Effector CD4-positive, alpha-beta T cell (primary cell): ENCODE measurements around the gene JAM2.

Experiments
- DNase-seq: peaks from one replicate; pipeline ENCODE4 v3.0.0-alpha.2; 2020

The JAM2 gene

GRCh38 chr21:25722631-25723030 is 83.6 kb downstream of the JAM2 start:
- no peak for DNase-seq

- no peak for DNase-seq
These were observed 93.2 kb downstream of the JAM2 start for GRCh38 chr21:25732091-25732760.

GRCh38 chr21:25733859-25734653 is 95.0 kb downstream of the JAM2 start:
- DNase-seq, result peak; percentile 10

GRCh38 chr21:25734654-25734903 is 95.5 kb downstream of the JAM2 start:
- DNase-seq, result no peak

- peak; percentile 97 for DNase-seq
These were observed 96.0 kb downstream of the JAM2 start, which contains the start of the genes ATP5PF and GABPA for GRCh38 chr21:25734904-25735645. ATP5PF (minus strand) TSS chr21:25734904; CDS start chr21:25729794, 5,110 bp downstream. GABPA (plus strand) TSS chr21:25734972; CDS start chr21:25741599, 6,627 bp downstream.

GRCh38 chr21:25735646-25736597 is 96.9 kb downstream of the JAM2 start:
- no peak for DNase-seq

- no peak for DNase-seq
These were observed 98.4 kb downstream of the JAM2 start for GRCh38 chr21:25737421-25737820.

GRCh38 chr21:25742900-25743299 is 103.8 kb downstream of the JAM2 start:
- DNase-seq, result no peak

- no peak for DNase-seq
These were observed 105.8 kb downstream of the JAM2 start for GRCh38 chr21:25744854-25745253.

GRCh38 chr21:25750085-25750484 is 111.0 kb downstream of the JAM2 start:
- DNase-seq, result no peak

GRCh38 chr21:25752416-25752815 is 113.4 kb downstream of the JAM2 start:
- no peak for DNase-seq

GRCh38 chr21:25756190-25756932 is 117.3 kb downstream of the JAM2 start:
- DNase-seq, result no peak

- no peak for DNase-seq
These were observed 118.5 kb downstream of the JAM2 start for GRCh38 chr21:25757531-25757930.

- no peak for DNase-seq
These were observed 120.5 kb downstream of the JAM2 start for GRCh38 chr21:25759573-25759972.

- no peak for DNase-seq
These were observed 121.0 kb downstream of the JAM2 start for GRCh38 chr21:25760061-25760460.

- no peak for DNase-seq
These were observed 121.6 kb downstream of the JAM2 start for GRCh38 chr21:25760677-25761076.

GRCh38 chr21:25764065-25764464 is 125.0 kb downstream of the JAM2 start:
- DNase-seq, result no peak
